GM18520 (cell line): Measurements from ENCODE around the gene TLE1.
A peak's percentile ranks its signal among the peaks of the same experiment; 100 is the strongest.
"Not testable (repeated sequence)": the region's sequence is repeated elsewhere in the genome, so short reads cannot be mapped to it uniquely, and the experiment has no call there.

Experiments used
- ATAC-seq: cut with Tn5 transposase; IDR thresholded peaks from one replicate; pipeline ENCODE4 v1.9.1; 2021; ENCODE audit not compliant: unreplicated experiment

Gene TLE1

DNA sequence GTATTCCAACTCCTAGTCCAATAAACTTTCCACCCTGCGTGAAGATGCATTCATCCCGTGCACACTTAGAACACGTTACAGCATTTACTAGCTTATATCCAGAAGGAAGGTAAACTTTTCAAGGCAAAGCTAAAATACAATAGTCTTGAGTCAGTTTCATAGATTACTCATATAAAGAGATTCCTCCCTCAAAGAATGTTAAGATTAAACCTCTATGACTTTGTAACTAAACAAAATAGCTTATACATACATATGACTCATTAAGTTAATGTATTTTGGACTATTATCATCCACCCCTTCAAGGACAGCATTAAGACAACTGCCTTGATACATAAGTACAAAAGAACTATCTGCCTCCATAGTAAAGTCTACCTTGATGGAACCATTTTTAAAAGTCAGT is 36.1 kb downstream of the TLE1 start:
- ATAC-seq: no peak

DNA sequence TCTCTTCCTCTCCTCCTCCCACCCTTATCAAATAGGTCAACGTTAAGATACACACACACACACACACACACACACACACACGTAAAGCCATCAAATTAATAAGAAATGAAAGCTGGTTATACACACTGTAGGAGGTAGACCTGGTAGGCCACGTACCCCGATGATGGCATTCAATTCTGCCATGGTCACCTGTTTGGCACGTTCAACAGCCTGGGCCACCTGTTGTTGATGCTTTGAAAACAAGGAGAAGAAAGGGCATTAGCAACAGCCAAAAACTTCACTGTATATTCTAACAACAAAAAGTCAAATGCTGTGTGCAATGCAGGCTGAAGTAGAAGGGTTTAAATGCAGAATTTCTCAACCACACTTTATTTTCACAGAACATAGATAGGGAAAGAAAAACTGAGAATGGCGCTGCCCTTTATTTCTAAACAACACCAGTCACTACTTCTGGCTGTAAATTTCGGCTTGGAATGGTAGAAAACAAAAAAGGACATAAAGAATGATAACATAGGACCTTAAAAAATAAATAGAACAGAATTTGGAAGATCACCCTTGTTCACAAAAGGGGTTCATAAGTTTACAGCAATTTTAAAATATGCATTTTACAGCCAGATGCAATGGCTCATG is 37.2 kb downstream of the TLE1 start:
- ATAC-seq: no peak

DNA sequence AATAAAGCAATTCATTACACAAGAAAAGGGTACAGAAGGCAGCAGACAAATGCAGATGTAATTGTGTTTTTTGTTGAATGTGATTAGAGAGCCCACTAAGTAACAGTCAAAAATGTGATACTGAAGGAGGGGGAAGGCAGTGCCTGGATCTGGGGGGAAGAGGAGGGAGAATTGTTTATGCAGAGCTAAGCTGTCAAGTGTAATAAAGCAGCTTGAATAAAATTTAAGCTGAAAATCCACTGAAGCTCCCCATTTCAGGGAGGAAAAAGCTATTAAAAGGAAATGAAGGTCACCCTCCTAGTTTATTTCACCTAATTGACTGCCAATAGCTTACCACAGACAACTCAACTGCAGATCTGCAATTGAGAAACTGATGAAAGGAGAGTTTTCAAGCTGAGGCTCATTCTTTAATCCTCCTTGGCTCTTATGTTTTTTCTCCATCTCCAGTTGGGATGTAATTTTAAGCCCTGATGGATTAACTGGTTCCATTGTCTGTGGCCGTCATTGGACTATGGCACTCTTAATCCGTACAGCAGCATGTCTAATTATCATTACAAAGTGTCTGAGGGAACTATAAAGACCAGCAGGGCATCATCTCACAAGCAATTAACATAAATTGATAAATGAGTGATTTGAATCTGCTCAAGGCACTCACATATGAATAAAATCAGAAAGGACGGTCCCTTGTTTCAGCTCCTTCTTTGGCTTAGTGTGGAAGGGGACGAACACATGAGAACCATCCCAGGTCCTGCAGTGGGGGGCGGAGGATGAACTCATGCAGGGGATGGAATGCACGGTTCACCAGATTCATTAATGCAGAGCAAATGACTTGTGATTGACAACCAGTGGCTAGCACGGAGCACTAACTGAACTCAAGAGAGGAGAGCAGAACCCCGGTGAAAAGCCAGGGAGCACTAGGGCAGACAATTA is 38.5 kb downstream of the TLE1 start:
- no peak for ATAC-seq

DNA sequence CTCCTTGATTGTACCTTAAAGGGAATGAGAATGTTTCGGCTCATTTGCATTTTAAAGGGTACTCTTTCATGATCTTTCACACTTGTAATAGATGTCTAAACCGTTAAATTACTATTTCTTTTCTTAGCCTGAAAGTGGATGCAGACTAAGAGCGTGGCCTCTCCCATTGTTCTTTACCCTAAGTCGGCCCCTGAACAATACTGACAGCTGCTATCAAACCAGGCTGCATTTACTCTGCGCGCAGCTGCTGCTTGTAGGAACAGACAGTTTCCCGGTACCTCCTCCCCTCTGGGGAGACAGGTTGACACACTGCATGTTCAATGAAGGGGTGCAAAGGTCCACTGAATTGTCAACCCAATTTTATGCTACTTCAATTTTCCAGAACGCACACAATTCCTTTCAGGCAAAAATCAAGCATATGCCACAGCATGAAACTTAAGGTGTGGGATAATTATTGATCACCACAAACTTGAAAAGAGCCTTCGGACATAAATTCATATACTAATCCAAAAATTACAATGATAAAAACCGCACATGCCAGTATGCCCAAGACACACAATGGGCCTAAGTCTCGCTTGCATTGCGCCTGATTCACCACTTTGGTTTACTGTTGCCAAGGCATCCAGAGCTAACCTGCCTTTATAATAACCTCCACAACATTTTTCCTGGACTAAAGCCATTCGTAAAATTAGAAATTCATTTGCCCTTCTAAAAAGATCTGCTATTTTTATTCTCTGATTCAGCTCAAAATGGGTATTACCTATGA is 39.7 kb downstream of the TLE1 start:
- ATAC-seq: no peak

DNA sequence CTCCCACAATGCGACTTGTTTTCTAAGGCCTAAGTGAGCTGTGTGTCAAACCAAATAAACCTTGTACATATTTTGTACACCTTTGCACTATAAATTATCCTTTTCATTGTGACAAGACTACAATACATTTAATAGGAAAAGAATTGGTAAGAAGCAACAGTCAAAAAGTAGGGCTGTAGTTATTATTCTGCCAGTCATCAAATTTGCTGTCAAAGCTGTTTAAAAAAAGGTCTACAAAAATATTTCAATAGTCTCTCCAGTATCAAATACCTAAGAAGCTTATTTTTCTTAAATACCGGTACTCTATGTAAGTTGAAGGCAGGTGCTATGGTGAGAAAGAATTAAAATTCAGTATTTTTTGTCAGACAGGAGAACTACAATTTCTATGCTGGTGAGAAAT is 40.5 kb downstream of the TLE1 start:
- no peak for ATAC-seq

DNA sequence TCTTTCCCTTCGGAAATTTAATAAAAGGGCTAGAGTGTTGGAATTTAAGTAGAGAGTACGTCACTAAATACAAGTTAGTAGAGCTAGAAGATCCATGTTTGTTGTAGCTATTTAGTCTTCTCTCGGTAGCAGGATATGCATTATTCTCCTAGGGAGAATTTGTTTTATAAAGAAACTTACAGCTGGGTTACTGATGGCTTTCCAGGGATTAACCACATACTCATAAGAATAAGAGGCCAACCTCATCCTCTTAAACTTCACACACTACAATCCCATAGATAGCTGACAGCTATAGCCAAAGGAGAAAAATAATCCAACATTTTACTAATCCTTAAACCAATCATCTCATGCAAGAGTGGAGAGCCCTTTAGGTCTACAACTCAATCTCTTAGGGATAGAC is 43.0 kb downstream of the TLE1 start:
- no peak for ATAC-seq

DNA sequence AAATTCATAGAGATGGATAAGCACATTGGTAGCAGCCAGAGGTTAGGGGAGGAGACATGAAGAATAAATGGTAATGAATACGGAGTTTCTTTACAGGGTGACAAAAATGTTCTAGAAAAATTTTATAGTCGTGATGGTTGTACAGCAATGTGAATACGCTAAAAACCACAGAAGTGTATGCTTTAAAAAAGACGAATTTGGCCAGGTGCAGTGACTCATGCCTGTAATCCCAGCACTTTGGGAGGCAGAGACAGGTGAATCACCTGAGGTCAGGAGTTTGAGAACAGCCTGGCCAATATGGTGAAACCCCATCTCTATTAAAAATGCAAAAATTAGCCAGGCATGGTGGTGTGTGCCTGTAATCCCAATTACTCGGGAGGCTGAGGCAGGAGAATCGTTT is 44.8 kb downstream of the TLE1 start:
- ATAC-seq: not testable (repeated sequence)

DNA sequence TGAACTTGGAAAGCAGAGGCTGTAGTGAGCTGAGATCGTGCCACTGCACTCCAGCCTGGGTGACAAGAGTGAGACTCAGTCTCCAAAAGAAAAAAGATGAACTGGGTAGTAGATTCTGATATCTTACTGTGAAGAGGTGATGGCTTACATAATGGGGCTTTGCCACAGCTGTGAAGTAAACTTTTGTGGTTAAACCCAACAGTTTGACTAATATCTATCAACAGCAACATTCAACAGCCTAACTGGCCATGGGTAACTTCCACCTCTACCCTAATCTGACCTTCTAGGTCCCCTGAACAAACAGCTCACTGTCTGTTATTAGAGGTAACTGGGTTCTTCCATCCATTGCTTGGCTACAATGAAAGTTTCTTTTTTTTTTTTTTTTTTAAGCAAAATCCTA is 52.1 kb downstream of the TLE1 start:
- peak; percentile 99 for ATAC-seq

DNA sequence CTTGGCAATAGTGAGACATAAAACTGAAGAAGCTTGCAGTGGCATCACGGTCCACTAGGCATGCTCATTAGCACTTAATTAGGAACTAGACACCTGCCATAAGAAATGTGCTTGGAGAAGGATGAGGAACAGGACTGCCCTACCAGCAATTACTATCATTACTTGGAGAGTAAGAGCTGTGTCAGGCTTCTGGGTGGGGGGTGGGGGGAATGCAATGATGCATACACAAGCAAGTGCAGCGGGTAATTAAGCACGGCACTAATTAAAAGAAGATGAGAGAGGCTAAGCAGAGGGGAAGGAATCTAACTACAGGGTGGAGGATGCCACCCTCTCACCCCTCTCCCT is 53.1 kb downstream of the TLE1 start:
- ATAC-seq: no peak

DNA sequence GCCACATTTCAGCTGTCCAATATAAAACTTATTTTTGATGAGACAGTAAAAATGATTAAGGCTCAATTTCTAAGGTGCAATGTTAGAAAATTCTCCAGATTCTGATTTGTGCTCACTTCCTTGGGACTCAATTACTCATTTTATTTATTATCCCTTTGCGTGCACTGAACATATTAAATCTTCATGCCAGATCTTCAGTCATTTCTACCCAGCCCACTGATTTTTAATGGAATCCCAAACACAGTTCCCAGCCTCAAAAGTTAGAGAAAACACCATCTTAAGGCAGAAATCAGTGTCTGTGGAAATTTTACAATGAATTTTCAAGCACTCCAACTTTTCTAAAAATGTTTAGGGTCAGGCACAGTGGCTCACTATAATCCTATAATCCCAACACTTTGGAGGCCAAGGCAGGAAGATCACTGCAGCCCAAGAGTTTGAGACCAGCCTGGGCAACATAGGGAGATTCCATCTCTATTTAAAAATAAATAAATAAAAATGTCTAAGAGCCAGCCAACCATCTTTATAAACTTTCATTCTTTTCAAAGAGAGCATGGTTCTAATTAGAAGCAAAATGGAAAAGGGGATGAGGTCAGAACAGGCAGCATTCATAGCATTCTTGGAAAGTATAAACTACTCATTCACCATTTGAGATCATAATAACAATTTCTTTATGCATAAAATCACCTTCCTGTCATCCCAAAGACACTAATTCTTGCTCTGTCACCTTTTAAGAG is 53.7 kb downstream of the TLE1 start:
- no peak for ATAC-seq

DNA sequence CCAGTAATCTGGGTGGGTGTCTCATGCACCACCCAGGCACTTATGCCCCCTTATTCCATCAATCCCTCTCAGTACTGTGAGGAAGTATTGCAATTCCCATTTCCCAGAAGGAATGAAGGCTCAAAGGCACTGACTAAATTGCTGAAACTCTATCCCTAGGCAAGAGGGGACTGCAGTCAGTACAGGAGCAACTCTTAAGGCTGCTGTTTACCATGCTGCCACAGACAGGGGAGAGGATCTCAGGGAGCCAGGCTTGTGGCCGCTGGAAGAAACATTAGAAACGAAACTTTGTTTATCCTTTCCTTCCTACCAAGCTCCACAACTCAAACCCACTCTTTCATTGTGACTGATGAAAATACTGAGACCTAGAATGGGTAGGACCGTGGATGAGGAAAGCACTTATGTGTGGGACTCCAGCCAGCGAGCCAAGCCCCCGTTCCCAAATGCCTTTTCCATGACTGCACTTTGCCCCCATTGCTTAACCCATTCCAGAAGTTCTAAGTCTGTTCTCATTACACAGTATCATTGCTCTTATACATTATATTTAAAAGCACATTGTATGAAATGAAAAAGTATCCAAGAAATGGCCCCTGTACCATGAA is 54.3 kb downstream of the TLE1 start:
- ATAC-seq: no peak

DNA sequence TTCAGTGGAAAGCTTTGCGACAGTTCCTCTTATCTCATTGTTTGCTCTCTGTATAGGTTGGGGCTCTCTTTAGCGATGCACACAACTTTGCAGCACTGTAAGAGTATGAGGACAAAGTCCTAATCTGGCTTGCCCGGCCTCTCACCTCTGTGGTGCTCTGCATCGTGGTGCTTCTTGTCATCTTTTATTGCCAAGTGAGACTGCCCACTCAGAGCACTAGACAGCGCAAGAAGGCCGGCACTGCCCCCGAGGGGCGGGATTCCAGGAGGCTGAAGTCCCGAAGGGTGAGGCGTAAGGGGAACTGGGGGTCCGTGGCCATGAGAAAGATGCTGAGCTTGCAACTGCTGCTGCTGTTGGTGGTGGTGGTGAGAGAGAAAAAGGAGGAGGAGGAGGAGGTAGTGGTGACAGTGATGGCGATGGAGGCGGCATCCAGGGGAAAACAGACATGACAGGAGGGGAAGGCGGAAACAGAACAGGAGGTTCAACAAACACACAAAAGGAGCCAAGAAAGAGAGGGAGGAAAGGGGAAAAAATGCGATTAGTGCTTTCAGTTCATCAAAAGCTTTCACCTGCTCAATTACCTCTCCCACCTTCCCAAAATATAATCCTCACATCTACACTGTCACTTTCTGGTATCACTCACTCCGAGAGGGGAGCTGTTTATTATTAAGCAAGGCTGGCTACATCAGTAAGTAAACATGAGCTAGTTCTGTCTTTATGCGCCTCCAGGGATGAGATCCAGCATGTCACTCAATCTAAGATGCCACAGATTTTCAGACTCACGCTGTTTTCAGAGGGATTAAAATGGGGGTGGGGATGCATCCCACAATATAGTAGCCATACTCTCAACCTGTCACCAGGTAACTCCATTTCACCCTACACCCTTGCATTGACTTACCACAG is 55.1 kb downstream of the TLE1 start:
- ATAC-seq: no peak

DNA sequence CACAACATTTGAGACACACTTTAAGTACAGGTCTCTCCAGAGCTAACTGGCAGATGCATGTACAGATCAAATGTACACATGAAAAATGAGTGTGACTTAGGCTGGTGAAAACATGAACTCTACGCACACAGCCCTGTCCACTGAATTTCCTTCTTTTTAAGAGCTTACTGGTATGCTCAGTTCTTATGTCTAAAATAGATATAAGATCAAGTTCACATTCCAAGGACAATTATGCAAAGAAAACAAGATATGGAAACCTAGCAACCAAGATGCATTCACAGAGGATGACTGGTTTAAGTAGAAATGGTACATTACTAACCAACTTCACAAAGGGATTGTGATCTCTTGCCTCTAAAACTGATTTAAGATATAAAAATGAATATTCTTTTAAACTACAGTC is 56.7 kb downstream of the TLE1 start:
- ATAC-seq: no peak

DNA sequence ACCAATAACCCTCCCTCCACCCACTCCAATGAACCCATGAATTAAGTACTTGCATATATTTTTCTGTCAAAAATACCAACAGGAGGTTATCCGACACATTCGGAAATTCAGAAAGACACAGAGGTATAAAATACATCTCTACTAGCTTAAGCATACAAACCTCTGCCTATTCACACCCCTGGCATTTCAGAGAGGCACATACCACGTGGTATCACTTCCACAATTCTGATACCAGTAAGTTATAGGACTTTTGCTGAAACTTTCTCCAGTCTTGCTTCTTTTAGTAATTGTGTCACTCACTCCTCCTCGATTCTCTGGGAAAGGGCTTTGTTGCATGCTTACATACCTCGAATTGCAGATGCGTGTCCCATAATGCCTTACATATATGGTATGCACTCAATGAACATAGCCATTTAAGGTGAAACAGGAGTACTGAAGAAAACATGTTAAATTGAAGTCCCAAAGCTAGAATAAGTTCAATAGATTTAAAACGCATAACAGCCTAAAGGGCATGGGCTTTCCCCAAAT is 58.1 kb downstream of the TLE1 start:
- no peak for ATAC-seq

DNA sequence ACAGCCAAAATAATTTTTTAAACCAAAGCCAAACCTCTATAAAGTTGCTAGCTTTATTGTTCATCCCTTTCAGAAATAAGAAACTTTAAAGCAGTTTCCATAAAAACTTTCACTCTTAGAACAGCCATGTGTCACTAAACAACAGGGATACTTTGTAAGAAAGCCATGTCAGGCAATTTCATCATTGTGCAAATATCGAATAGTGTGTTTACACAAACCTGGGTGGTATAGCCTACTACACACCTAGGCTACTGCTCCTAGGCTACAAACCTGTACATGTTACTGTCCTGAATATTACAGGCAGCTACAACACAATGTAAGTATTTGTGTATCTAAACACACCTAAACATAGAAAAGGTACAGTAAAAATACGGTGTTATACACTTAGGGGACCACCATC is 59.9 kb downstream of the TLE1 start:
- ATAC-seq: no peak

DNA sequence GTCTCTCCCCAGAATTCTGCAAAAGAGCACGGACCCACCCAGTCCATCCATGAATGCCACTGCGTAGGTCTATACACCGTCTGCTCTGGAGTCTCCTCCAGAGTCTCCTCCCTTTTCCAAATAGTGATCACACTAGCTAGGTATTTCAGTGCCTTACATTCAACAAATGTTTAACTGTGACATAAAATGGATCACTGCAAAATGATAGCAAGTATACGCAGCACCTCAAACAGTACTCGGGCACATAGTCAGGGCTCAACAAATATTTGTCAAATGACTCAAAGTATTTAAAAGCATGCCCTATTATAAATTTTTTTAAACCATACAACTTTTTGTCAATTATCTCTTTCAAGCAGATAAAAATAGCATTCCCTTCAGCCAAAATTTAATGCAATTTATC is 60.5 kb downstream of the TLE1 start:
- ATAC-seq: no peak

DNA sequence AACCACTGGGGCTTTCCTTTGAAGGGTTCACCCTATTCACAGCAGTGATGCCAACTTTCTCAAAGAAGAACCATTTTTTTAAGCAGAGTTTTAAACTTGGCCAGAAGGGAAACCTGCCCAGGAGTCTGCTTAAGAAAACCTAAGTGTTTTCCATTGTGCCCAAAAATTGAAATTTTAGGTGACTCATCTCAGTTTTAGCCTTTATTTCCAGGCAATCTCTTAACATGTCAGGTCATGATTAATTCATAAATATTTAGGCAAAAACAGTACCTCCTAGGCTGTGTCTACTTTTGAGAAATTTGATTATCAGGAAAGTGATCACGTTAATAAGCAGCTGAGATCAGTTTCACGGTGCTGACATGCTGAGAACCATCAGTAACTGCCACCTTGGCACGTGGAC is 61.9 kb downstream of the TLE1 start:
- no peak for ATAC-seq

DNA sequence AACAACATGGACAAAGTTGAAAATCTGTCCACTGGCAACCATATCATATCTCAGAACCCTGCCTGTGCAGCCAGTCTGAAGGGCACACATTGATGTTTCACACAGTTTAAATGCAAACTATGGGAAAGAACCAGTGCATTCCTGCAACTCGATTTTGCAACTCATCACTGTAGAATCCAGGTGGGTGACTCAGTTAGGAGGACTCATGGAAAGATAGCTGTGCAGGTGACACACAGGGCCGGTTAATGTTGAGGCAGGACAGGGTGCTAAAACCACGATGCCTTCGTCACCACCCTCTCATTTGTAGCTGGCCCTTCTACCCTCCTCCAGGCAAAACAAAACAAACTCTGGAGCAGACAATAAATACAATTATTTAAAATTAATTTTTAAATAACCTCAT is 62.8 kb downstream of the TLE1 start:
- no peak for ATAC-seq

DNA sequence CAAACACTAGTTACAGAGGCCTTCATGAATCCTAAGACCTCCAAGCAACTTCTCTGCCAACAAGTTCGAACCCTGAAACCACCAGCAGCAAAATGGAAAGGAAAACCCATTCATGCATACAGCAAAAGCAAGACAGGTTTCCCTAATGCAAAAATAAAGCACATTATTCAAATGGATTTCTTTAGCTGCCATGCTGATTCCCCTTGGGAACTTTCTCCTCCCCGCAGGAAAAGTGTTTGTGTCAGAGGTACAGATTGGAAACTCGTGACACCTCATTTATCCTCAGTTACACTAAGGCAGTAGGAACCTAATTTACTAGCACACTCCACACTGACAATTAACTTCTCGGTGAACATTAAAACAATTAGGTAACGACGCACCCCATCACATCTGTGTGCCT is 63.4 kb downstream of the TLE1 start:
- ATAC-seq: no peak

DNA sequence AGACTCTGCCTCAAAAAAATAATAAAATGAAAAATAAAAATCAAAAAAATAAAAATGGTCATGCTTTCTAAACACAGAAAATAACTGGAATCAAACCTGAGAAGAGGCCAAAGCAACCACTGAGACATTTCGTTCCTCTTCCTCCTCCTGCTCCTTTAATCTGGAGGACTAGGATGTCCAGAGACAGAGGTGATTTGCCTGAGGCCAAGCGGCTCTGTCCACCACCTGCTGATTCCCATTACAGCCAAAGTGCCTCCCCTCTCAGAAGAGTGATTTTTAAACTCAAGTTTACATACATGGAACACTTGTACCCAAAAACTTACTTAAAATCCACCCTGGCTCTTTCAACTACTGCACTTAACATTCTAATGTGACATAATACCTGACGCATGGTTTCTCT is 65.6 kb downstream of the TLE1 start:
- no peak for ATAC-seq
